ENCODE results near the gene MYZAP. TPM values are rescaled to one million over a fixed set of nuclear protein-coding genes. Genes with fewer than 3 reads are reported as not detected.
A peak's percentile ranks its signal among the peaks of the same experiment; 100 is the strongest.

MYZAP gene
- total and polyA plus RNA-seq, 2 experiments from 2014 or later: 1.0 to 1.5 TPM

DNA sequence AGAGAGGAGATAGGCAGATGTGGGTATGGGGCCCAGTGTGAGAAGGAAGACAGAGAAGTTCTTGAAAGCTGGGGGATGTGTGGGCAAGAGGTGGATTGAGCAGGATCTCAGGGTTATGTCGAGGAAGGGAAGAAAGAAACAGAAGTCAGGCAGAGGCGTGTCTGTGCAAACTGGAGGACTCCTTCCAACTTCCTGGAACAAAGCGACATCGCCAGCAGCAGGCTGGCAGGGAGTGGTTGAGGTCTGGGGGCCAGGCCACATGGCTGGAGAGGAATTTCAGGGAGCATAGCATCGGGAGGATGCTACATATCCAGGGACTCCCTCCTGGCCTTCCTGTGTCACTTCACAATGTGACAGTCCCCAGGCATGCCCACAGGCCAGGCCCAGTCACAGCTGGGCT is 42.9 kb upstream of the MYZAP start (continued):
- TF ChIP-seq, protein P1, sequence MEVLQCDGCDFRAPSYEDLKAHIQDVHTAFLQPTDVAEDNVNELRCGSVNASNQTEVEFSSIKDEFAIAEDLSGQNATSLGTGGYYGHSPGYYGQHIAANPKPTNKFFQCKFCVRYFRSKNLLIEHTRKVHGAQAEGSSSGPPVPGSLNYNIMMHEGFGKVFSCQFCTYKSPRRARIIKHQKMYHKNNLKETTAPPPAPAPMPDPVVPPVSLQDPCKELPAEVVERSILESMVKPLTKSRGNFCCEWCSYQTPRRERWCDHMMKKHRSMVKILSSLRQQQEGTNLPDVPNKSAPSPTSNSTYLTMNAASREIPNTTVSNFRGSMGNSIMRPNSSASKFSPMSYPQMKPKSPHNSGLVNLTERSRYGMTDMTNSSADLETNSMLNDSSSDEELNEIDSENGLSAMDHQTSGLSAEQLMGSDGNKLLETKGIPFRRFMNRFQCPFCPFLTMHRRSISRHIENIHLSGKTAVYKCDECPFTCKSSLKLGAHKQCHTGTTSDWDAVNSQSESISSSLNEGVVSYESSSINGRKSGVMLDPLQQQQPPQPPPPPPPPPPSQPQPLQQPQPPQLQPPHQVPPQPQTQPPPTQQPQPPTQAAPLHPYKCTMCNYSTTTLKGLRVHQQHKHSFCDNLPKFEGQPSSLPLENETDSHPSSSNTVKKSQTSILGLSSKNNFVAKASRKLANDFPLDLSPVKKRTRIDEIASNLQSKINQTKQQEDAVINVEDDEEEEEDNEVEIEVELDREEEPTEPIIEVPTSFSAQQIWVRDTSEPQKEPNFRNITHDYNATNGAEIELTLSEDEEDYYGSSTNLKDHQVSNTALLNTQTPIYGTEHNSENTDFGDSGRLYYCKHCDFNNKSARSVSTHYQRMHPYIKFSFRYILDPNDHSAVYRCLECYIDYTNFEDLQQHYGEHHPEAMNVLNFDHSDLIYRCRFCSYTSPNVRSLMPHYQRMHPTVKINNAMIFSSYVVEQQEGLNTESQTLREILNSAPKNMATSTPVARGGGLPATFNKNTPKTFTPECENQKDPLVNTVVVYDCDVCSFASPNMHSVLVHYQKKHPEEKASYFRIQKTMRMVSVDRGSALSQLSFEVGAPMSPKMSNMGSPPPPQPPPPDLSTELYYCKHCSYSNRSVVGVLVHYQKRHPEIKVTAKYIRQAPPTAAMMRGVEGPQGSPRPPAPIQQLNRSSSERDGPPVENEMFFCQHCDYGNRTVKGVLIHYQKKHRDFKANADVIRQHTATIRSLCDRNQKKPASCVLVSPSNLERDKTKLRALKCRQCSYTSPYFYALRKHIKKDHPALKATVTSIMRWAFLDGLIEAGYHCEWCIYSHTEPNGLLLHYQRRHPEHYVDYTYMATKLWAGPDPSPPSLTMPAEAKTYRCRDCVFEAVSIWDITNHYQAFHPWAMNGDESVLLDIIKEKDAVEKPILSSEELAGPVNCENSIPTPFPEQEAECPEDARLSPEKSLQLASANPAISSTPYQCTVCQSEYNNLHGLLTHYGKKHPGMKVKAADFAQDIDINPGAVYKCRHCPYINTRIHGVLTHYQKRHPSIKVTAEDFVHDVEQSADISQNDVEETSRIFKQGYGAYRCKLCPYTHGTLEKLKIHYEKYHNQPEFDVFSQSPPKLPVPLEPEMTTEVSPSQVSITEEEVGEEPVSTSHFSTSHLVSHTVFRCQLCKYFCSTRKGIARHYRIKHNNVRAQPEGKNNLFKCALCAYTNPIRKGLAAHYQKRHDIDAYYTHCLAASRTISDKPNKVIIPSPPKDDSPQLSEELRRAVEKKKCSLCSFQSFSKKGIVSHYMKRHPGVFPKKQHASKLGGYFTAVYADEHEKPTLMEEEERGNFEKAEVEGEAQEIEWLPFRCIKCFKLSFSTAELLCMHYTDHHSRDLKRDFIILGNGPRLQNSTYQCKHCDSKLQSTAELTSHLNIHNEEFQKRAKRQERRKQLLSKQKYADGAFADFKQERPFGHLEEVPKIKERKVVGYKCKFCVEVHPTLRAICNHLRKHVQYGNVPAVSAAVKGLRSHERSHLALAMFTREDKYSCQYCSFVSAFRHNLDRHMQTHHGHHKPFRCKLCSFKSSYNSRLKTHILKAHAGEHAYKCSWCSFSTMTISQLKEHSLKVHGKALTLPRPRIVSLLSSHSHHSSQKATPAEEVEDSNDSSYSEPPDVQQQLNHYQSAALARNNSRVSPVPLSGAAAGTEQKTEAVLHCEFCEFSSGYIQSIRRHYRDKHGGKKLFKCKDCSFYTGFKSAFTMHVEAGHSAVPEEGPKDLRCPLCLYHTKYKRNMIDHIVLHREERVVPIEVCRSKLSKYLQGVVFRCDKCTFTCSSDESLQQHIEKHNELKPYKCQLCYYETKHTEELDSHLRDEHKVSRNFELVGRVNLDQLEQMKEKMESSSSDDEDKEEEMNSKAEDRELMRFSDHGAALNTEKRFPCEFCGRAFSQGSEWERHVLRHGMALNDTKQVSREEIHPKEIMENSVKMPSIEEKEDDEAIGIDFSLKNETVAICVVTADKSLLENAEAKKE (CRISPR knock-in tag; IDR thresholded peaks at IDR 0.05): no peak
- no peak for TF ChIP-seq POLR2AphosphoS5 (IDR thresholded peaks at IDR 0.05; ENCODE audit: low read depth)

DNA sequence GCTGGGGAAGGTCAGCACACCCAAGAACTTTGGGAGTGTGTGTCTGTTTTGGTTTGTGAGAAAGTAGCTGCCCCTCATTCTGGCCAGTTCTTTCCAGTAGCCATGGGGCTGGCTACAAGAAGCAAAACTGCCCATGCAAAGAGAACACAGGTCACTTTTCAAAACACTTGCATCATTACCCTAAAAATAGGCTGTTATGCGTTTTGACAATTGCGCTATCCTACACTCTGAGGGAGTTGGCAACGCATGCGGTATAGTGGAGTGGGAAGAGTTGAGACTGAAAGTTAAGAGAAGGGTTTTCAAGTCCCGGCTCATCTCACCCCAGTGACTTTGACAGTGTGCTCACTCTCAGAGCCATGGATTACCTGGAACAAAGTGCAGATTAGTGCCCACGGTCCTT is 41.8 kb upstream of the MYZAP start:
- TF ChIP-seq NANOG (IDR thresholded peaks at IDR 0.05; ENCODE audit: borderline replicate concordance) (no peak), STAT1 (IDR thresholded peaks at IDR 0.05; ENCODE audit: unreplicated experiment) (no peak), JUNB (IDR thresholded peaks at IDR 0.05; ENCODE audit: unreplicated experiment) (no peak)
- TF ChIP-seq, protein P1 (CRISPR knock-in tag; IDR thresholded peaks at IDR 0.05): no peak
- Mint-ChIP-seq H3K36me3 (ENCODE audit: low read depth) (peaks cover 53% of the 10 kb centered on the region), H3K4me1 (peaks cover 31% of the 10 kb centered on the region), H3K27ac (no peak overlapping the region), H3K9me3 (no peaks in the 10 kb centered on the region), H3K4me3 (no peak overlapping the region), H3K27me3 (ENCODE audit: insufficient read depth, low read depth, poor library complexity) (peaks cover 9% of the 10 kb centered on the region)
- Histone ChIP-seq H3K4me2 (no peak overlapping the region), H3K27ac (ENCODE audit: low read depth) (0 out of 2 replicates have a peak overlapping the region, but pooled peaks have one; percentile 55), H3K9me2 (ENCODE audit: insufficient read depth) (0 out of 2 replicates have a peak, but pooled peaks cover 2% of the 10 kb centered on the region), H3K4me1 (ENCODE audit: insufficient read depth) (peaks cover 4% of the 10 kb centered on the region; the same call in 1 of the 2 replicates), H3K27me3 (ENCODE audit: insufficient read depth) (no peaks in the 10 kb centered on the region), H3F3A (replicated peaks; ENCODE audit: low read depth) (no peaks in the 10 kb centered on the region), H3K4me3 (no peak overlapping the region), H3K36me3 (ENCODE audit: insufficient read depth) (0 out of 2 replicates have a peak, but pooled peaks cover 3% of the 10 kb centered on the region), H4K20me1 (replicated peaks; ENCODE audit: insufficient read depth) (no peaks in the 10 kb centered on the region), H2AFZ (no peak overlapping the region), H3K79me2 (replicated peaks; ENCODE audit: insufficient read depth) (no peaks in the 10 kb centered on the region)
- DNase-seq (ENCODE audit: low spot score) (no peak), ATAC-seq (no peak)
